IgD-negative memory B cell (primary cell): Measurements from ENCODE around the gene NCF4. TPM values are rescaled to one million over a fixed set of nuclear protein-coding genes. Genes with fewer than 3 reads are reported as not detected.
A peak's percentile ranks its signal among the peaks of the same experiment; 100 is the strongest.

Experiments
- H3K27ac Mint-ChIP-seq, 3 donors: one replicate each; pipeline ENCODE4 v1.8.0; 2020 to 2022; ENCODE audit warnings: mild to moderate bottlenecking in 3 of 3, mixed read lengths in 3 of 3, moderate library complexity in 1 of 3
- H3K27me3 Mint-ChIP-seq: one replicate; pipeline ENCODE4 v1.8.0; 2021; ENCODE audit warnings: mixed read lengths
- H3K36me3 Mint-ChIP-seq: one replicate; pipeline ENCODE4 v1.8.0; 2020; ENCODE audit warnings: mild to moderate bottlenecking, mixed read lengths
- H3K4me1 Mint-ChIP-seq, 3 donors: one replicate each; pipeline ENCODE4 v1.8.0; 2020 to 2022; ENCODE audit warnings: mixed read lengths in 3 of 3, mild to moderate bottlenecking in 1 of 3
- H3K4me3 Mint-ChIP-seq, 4 donors: one replicate each; pipeline ENCODE4 v1.8.0; 2020 to 2022; ENCODE audit warnings: mild to moderate bottlenecking in 4 of 4, mixed read lengths in 4 of 4, moderate library complexity in 3 of 4
- H3K9me3 Mint-ChIP-seq, 3 donors: one replicate each; pipeline ENCODE4 v1.8.0; 2020 to 2021; ENCODE audit warnings: mixed read lengths in 3 of 3, mild to moderate bottlenecking in 1 of 3
- polyA plus RNA-seq: library from polyadenylated mRNA; unstranded; fragments of 300-500 nt; fragmentation: Illumina TruSeq; gene quantifications from one replicate; pipeline ENCODE4 v1.2.3, GENCODE V29; 2021

Gene NCF4
- polyA plus RNA-seq, 1 donor from 2014 or later = 121 TPM

GRCh38 chr22:36828815-36829214, 32.0 kb upstream of the NCF4 start:
- peaks cover 20% of the 10 kb centered on the region for H3K27me3 Mint-ChIP-seq
- peak overlapping the region in 1 of 3 donors; percentile 6 for H3K27ac Mint-ChIP-seq
- H3K4me3 Mint-ChIP-seq = no peak overlapping the region
- peaks cover 5 to 7% (median 6%) of the 10 kb centered on the region in 3 donors for H3K9me3 Mint-ChIP-seq
- H3K4me1 Mint-ChIP-seq = peaks cover 8 to 11% (median 9%) of the 10 kb centered on the region in 3 donors
- peaks cover 10% of the 10 kb centered on the region for H3K36me3 Mint-ChIP-seq

- Mint-ChIP-seq H3K27me3 (peaks cover 20% of the 10 kb centered on the region), H3K36me3 (peaks cover 10% of the 10 kb centered on the region), H3K9me3 (peaks cover 5 to 9% (median 8%) of the 10 kb centered on the region in 3 donors), H3K4me3 (no peak overlapping the region), H3K4me1 (peaks cover 8 to 11% (median 9%) of the 10 kb centered on the region in 3 donors), H3K27ac (peak overlapping the region in 1 of 3 donors; percentile 6)
Observed at GRCh38 chr22:36829370-36830002, 31.3 kb upstream of the NCF4 start.

GRCh38 chr22:36830601-36831000, 30.2 kb upstream of the NCF4 start:
- no peak overlapping the region for H3K4me3 Mint-ChIP-seq
- H3K9me3 Mint-ChIP-seq = peaks cover 5 to 13% (median 9%) of the 10 kb centered on the region in 3 donors
- peaks cover 6 to 11% (median 8%) of the 10 kb centered on the region in 3 donors for H3K4me1 Mint-ChIP-seq
- H3K27me3 Mint-ChIP-seq = peaks cover 20% of the 10 kb centered on the region
- no peak overlapping the region for H3K27ac Mint-ChIP-seq
- peaks cover 10% of the 10 kb centered on the region for H3K36me3 Mint-ChIP-seq

- peaks cover 20% of the 10 kb centered on the region for H3K27me3 Mint-ChIP-seq
- peaks cover 5 to 13% (median 9%) of the 10 kb centered on the region in 3 donors for H3K9me3 Mint-ChIP-seq
- peaks cover 6 to 11% (median 8%) of the 10 kb centered on the region in 3 donors for H3K4me1 Mint-ChIP-seq
- H3K27ac Mint-ChIP-seq = no peak overlapping the region
- H3K4me3 Mint-ChIP-seq = no peak overlapping the region
- H3K36me3 Mint-ChIP-seq = peaks cover 10% of the 10 kb centered on the region
Observed at GRCh38 chr22:36831206-36831605, 29.6 kb upstream of the NCF4 start.

DNA sequence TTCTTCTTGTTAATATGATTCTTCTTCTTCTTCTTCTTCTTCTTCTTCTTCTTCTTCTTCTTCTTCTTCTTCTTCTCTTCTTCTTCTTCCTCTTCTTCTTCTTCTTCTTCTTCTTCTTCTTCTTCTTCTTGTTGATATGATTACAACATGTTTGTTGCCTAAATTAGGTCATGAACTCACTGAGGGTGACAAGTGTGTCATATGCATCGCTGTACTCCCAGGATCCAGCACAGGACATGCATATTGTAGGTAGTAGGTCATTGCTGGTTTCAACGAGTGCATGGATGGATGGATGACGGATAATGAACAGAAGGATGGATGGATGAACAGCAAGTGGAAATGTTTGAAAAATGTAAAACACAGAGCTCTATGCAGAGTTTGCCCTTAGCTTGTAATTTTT, 29.1 kb upstream of the NCF4 start:
- H3K27ac Mint-ChIP-seq = no peak overlapping the region

DNA sequence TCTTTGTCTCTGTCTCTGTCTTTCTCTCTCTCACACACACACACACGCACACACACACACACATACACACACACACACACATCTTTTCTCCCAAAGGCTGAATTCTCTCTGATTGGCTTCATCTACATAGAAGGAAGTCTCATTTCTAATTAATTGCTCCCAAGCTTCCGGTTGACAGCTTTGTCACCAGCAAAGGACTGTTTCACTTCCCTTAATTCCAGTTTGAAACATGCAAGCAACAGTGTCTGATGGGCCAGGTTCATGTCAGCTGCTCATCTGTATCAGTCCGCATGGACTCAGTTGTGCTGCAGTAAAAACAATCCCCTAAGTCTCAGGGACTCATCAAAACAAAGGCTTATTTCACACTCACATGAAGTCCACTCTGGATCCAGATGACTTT, 27.7 kb upstream of the NCF4 start:
- Mint-ChIP-seq H3K27me3 (peaks cover 18% of the 10 kb centered on the region), H3K9me3 (peaks cover 5 to 17% (median 16%) of the 10 kb centered on the region in 3 donors), H3K4me1 (peaks cover 6 to 11% (median 8%) of the 10 kb centered on the region in 3 donors), H3K4me3 (peak overlapping the region in 2 of 4 donors; percentile 10 to 50), H3K36me3 (peaks cover 8% of the 10 kb centered on the region), H3K27ac (peak overlapping the region in 1 of 3 donors; percentile 63)

More for the DNA sequence above, 29.1 kb upstream of the NCF4 start:
- no peak overlapping the region for H3K4me3 Mint-ChIP-seq
- H3K36me3 Mint-ChIP-seq = peaks cover 10% of the 10 kb centered on the region
- peaks cover 6 to 11% (median 8%) of the 10 kb centered on the region in 3 donors for H3K4me1 Mint-ChIP-seq
- peaks cover 5 to 13% (median 9%) of the 10 kb centered on the region in 3 donors for H3K9me3 Mint-ChIP-seq
- peaks cover 18% of the 10 kb centered on the region for H3K27me3 Mint-ChIP-seq

DNA sequence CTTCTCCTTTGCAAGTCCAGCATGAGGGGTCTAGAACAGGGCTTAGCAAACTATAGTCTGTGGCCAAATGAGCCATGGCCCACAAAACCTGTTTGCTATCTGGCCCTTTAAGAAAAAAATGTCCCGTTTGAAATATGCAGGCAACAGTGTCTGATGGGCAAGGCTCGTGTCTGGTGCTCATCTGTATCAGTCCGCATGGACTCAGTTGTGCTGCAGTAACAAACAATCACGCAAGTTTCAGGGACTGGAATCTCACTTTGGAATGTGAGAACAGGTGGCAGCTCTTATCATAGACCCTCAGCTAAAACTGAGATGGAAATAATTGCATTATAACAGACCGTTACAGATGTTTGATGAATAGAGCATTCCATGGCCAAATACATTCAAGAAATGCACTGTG, 24.9 kb upstream of the NCF4 start:
- H3K4me3 Mint-ChIP-seq = no peak overlapping the region
- H3K27ac Mint-ChIP-seq = no peak overlapping the region
- peaks cover 8% of the 10 kb centered on the region for H3K36me3 Mint-ChIP-seq
- peaks cover 4% of the 10 kb centered on the region for H3K27me3 Mint-ChIP-seq
- H3K4me1 Mint-ChIP-seq = peaks cover 17 to 20% (median 19%) of the 10 kb centered on the region in 3 donors
- peaks cover 5 to 21% (median 17%) of the 10 kb centered on the region in 3 donors for H3K9me3 Mint-ChIP-seq

DNA sequence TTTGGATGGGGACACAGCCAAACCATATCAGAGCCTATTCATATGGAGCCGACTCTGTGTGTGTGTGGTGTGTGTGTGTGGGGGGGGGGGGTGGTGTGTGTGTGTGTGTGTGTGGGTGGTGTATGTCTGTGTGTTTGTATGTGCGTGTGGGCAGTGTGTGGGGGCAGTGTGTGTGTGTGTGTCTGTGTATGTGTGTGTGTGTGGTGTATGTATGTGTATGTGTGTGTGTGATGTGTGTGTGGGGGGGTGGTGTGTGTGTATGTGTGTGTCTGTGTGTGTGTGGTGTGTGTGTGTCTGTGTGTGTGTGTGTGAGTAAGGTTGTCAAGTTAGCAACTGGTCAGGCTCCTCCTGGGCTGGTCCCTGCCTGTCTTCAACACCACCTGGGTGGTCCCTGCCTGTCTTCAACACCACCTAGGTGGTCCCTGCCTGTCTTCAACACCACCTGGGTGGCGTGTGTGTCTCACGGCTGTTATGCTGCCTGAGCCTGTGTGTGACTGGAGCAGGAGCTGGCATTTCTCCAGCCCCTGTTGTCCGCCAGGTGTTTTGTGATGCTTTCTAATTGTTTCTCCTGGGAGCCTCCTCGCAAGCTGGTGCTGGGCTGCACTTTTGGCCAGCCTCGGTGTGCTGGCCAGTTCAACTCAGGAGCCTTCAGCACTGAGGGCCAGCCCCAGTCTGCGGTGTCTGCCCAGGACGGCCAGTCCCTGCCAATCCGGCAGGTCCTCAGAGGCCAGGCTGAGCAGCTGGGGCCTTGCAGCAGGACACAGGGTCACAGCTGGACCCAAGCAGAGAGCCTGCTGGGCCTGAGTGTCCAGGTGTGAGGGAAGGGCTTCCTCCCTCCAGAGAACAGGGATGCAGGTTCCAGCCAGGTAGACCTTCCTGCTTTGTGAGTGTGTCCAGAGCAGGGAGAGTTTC, 22.4 kb upstream of the NCF4 start:
- peak overlapping the region in 1 of 3 donors; percentile 36 for H3K27ac Mint-ChIP-seq
- H3K9me3 Mint-ChIP-seq = peaks cover 1 to 17% (median 13%) of the 10 kb centered on the region in 3 donors
- peaks cover 11 to 14% (median 12%) of the 10 kb centered on the region in 3 donors for H3K4me1 Mint-ChIP-seq
- H3K4me3 Mint-ChIP-seq = no peak overlapping the region
- peaks cover 10% of the 10 kb centered on the region for H3K27me3 Mint-ChIP-seq
- peaks cover 3% of the 10 kb centered on the region for H3K36me3 Mint-ChIP-seq

- Mint-ChIP-seq H3K9me3 (peaks cover 1 to 14% (median 9%) of the 10 kb centered on the region in 3 donors), H3K27me3 (peaks cover 12% of the 10 kb centered on the region), H3K4me3 (peak overlapping the region in 2 of 4 donors; percentile 2 to 29), H3K4me1 (peaks cover 11 to 13% (median 12%) of the 10 kb centered on the region in 3 donors), H3K36me3 (peaks cover 5% of the 10 kb centered on the region), H3K27ac (peak overlapping the region in 1 of 3 donors; percentile 40)
Observed at GRCh38 chr22:36839356-36840073, 21.3 kb upstream of the NCF4 start.

DNA sequence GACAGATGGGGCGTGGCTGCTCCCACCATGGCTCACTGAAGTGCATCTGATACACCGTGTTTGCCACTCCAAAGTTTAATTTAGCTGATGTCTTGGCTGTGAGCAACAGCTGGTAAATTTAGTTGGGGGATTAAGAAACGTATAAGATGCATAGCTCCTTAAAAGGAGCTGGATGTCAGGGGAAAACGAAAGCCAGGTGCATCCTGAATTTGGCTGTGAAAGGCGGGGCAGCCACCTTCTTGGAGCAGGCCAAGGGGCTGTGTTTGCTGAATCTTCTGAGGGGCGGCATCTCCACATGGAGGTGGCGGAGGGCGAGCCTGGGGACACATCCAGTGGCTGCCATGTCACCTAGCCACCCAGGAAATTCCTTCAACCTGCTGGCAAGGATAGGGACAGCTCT, 20.7 kb upstream of the NCF4 start:
- Mint-ChIP-seq H3K27me3 (peaks cover 15% of the 10 kb centered on the region), H3K4me3 (peak overlapping the region in 1 of 4 donors; percentile 29), H3K27ac (no peak overlapping the region), H3K9me3 (peaks cover 1 to 14% (median 9%) of the 10 kb centered on the region in 3 donors), H3K36me3 (peaks cover 5% of the 10 kb centered on the region), H3K4me1 (peaks cover 11 to 13% (median 12%) of the 10 kb centered on the region in 3 donors)

DNA sequence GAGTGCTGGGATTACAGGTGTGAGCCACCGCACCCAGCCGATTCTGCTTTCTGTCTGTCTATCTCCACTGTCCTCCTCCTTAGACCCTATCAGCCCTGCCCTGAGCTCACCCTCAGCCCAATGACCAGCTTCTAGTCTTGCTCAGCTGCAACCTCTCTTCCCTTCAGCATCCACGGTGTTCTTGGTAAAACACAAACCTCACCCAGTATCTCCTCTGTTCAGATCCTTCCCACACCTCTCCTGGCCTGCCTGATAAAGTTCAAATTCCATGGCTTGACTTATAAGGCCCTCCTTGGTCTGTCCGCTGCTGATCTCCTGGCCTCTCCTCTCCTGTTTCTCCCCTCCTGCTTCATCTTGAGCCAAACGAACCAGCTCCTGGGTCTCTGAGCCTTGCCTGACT, 14.5 kb upstream of the NCF4 start:
- no peak overlapping the region for H3K27ac Mint-ChIP-seq
- H3K4me1 Mint-ChIP-seq = peaks cover 0 to 4% (median 0%) of the 10 kb centered on the region in 3 donors
- H3K27me3 Mint-ChIP-seq = peaks cover 29% of the 10 kb centered on the region
- no peak overlapping the region for H3K4me3 Mint-ChIP-seq
- peaks cover 0 to 4% (median 1%) of the 10 kb centered on the region in 3 donors for H3K9me3 Mint-ChIP-seq
- peaks cover 4% of the 10 kb centered on the region for H3K36me3 Mint-ChIP-seq

- Mint-ChIP-seq H3K36me3 (peaks cover 4% of the 10 kb centered on the region), H3K4me3 (no peak overlapping the region), H3K27ac (no peak overlapping the region), H3K27me3 (peaks cover 23% of the 10 kb centered on the region), H3K4me1 (peaks cover 0 to under 1% (median 0%) of the 10 kb centered on the region in 3 donors), H3K9me3 (peaks cover 0 to 5% (median 1%) of the 10 kb centered on the region in 3 donors)
Observed at GRCh38 chr22:36846949-36847348, 13.9 kb upstream of the NCF4 start.

- Mint-ChIP-seq H3K27ac (no peak overlapping the region), H3K4me3 (no peak overlapping the region)
Observed at GRCh38 chr22:36850056-36850455, 10.8 kb upstream of the NCF4 start.

GRCh38 chr22:36850682-36851081, 10.1 kb upstream of the NCF4 start:
- Mint-ChIP-seq H3K36me3 (peaks cover 1% of the 10 kb centered on the region), H3K27me3 (peaks cover 10% of the 10 kb centered on the region), H3K9me3 (peaks cover 0 to 2% (median 0%) of the 10 kb centered on the region in 3 donors), H3K4me1 (peaks cover 4 to 8% (median 5%) of the 10 kb centered on the region in 3 donors), H3K4me3 (no peak overlapping the region), H3K27ac (no peak overlapping the region)

More at GRCh38 chr22:36850056-36850455, 10.8 kb upstream of the NCF4 start:
- peaks cover 14% of the 10 kb centered on the region for H3K27me3 Mint-ChIP-seq
- H3K36me3 Mint-ChIP-seq = peaks cover 1% of the 10 kb centered on the region
- H3K9me3 Mint-ChIP-seq = peaks cover 0 to 2% (median 0%) of the 10 kb centered on the region in 3 donors
- peaks cover 4 to 8% (median 5%) of the 10 kb centered on the region in 3 donors for H3K4me1 Mint-ChIP-seq
